CD14-positive monocyte (primary cell): ENCODE measurements around the gene R3HDM2. TPM values are rescaled to one million over a fixed set of nuclear protein-coding genes. Genes with fewer than 3 reads are reported as not detected.

Experiments used
- DNase-seq, 3 donors: peaks; one replicate each; pipeline ENCODE4 v3.0.0-alpha.2; 2011 to 2022
- H2AFZ ChIP-seq: 2 replicates; pipeline ENCODE4 v1.6.0; 2012; ENCODE audit warnings: mild to moderate bottlenecking, low read depth, low read length, inconsistent platforms; ENCODE audit not compliant: insufficient read depth, poor library complexity, severe bottlenecking
- H3K27ac ChIP-seq, 2 donors: 1 replicate in 1 of 2; 2 replicates in 1 of 2; pipeline ENCODE4 v1.5.1; 2012 to 2013; ENCODE audit warnings: low read length in 2 of 2, control low read depth in 1 of 2, inconsistent platforms in 1 of 2, low read depth in 1 of 2, mild to moderate bottlenecking in 1 of 2
- H3K27me3 ChIP-seq, 2 donors: one replicate each; pipeline versions ENCODE4 v1.6.0 to v1.6.1; 2011 to 2013; ENCODE audit warnings: low read length in 2 of 2; ENCODE audit not compliant: control insufficient read depth in 2 of 2, insufficient read depth in 2 of 2
- H3K36me3 ChIP-seq, 2 donors: replicated peaks in 1 of 2; 1 replicate in 1 of 2; 2 replicates in 1 of 2; pipeline versions ENCODE4 v1.5.1 to v1.6.1; 2012 to 2013; ENCODE audit warnings: low read length in 2 of 2, control low read depth in 1 of 2, inconsistent platforms in 1 of 2, mild to moderate bottlenecking in 1 of 2; ENCODE audit not compliant: insufficient read depth in 2 of 2, control insufficient read depth in 1 of 2
- H3K4me1 ChIP-seq, 2 donors: 1 replicate in 1 of 2; 2 replicates in 1 of 2; pipeline versions ENCODE4 v1.5.1 to v1.6.1; 2012 to 2013; ENCODE audit warnings: low read length in 2 of 2, control low read depth in 1 of 2, inconsistent platforms in 1 of 2, mild to moderate bottlenecking in 1 of 2, moderate library complexity in 1 of 2; ENCODE audit not compliant: insufficient read depth in 2 of 2, control insufficient read depth in 1 of 2
- H3K4me2 ChIP-seq: replicated peaks from 2 replicates; pipeline ENCODE3; 2012; ENCODE audit warnings: low read length, moderate library complexity, mild to moderate bottlenecking; ENCODE audit not compliant: poor library complexity, severe bottlenecking; ENCODE audit errors: extremely low read depth
- H3K4me3 ChIP-seq, 3 experiments: fragments of 200-600 bp in 1 of 3; sonication (generic) in 1 of 3; replicated peaks in 1 of 3; 1 replicate in 2 of 3; 2 replicates in 1 of 3; pipeline ENCODE4 v1.5.1; 2011 to 2013; ENCODE audit warnings: low read length in 3 of 3, mild to moderate bottlenecking in 3 of 3, control low read depth in 2 of 3, low read depth in 2 of 3, inconsistent platforms in 1 of 3, moderate library complexity in 1 of 3
- H3K79me2 ChIP-seq: 2 replicates; pipeline ENCODE4 v1.6.0; 2012; ENCODE audit warnings: mild to moderate bottlenecking, control low read depth, inconsistent platforms, low read length, moderate library complexity; ENCODE audit not compliant: insufficient read depth
- H3K9ac ChIP-seq: 2 replicates; pipeline ENCODE4 v1.6.0; 2017; ENCODE audit warnings: low read length, mild to moderate bottlenecking; ENCODE audit not compliant: insufficient read depth, poor library complexity, severe bottlenecking
- H3K9me3 ChIP-seq, 2 donors: replicated peaks in 1 of 2; 1 replicate in 1 of 2; 2 replicates in 1 of 2; pipeline versions ENCODE4 v1.5.1 to v1.6.1; 2012 to 2013; ENCODE audit warnings: low read length in 2 of 2, control low read depth in 1 of 2; ENCODE audit not compliant: control insufficient read depth in 1 of 2, insufficient read depth in 1 of 2
- H4K20me1 ChIP-seq: 2 replicates; pipeline ENCODE4 v1.6.0; 2012; ENCODE audit warnings: mild to moderate bottlenecking, low read length, control low read depth, moderate library complexity; ENCODE audit not compliant: insufficient read depth
- H3K27ac Mint-ChIP-seq, 7 donors: one replicate each; pipeline ENCODE4 v1.8.0; 2020; ENCODE audit warnings: mild to moderate bottlenecking in 7 of 7, mixed read lengths in 7 of 7, moderate library complexity in 6 of 7, inconsistent platforms in 2 of 7
- H3K27me3 Mint-ChIP-seq, 3 donors: one replicate each; pipeline ENCODE4 v1.8.0; 2021 to 2022; ENCODE audit warnings: low read depth in 3 of 3, mild to moderate bottlenecking in 3 of 3, mixed read lengths in 3 of 3, moderate library complexity in 3 of 3, inconsistent platforms in 1 of 3
- H3K36me3 Mint-ChIP-seq, 2 donors: one replicate each; pipeline ENCODE4 v1.8.0; 2020; ENCODE audit warnings: mixed read lengths in 2 of 2, inconsistent platforms in 1 of 2, mild to moderate bottlenecking in 1 of 2
- H3K4me1 Mint-ChIP-seq: one replicate; pipeline ENCODE4 v1.8.0; 2020; ENCODE audit warnings: mild to moderate bottlenecking, mixed read lengths
- H3K4me3 Mint-ChIP-seq, 2 donors: one replicate each; pipeline ENCODE4 v1.8.0; 2020; ENCODE audit warnings: mild to moderate bottlenecking in 2 of 2, mixed read lengths in 2 of 2, moderate library complexity in 1 of 2
- H3K9me3 Mint-ChIP-seq, 7 donors: one replicate each; pipeline ENCODE4 v1.8.0; 2020 to 2022; ENCODE audit warnings: mixed read lengths in 7 of 7, mild to moderate bottlenecking in 6 of 7, moderate library complexity in 6 of 7, inconsistent platforms in 2 of 7
- WGBS: methylation state at CpG from one replicate; pipeline ENCODE4 v1.1.5; 2013; ENCODE audit warnings: missing lambda C conversion rate; ENCODE audit not compliant: insufficient coverage; 5-methylcytosine and 5-hydroxymethylcytosine counted together
- intact Hi-C, 2 donors: fragments of 100-400 bp; cut with micrococcal nuclease; formaldehyde crosslinking; loops; one replicate each; pipeline versions ENCODE4 v1.15.0 to v1.15.1; 2023
- polyA plus RNA-seq, 3 donors: library from polyadenylated mRNA; depleted of rRNA in 1 of 3; unstranded in 2 of 3; stranded (reverse) in 1 of 3; fragments of 300-500 nt in 2 of 3; fragments of >200 nt in 1 of 3; fragmentation: Illumina TruSeq in 2 of 3; gene quantifications; 1 replicate in 2 of 3; 2 replicates in 1 of 3; pipeline ENCODE4 v1.2.3, GENCODE V29; 2012 to 2021
- TF ChIP-seq, protein P1 (sequence below): fragments of 200-600 bp; IDR thresholded peaks from one replicate; pipeline ENCODE4 v1.8.0; 2022; ENCODE audit warnings: antibody characterized with exemption, mild to moderate bottlenecking

Gene R3HDM2
- polyA plus RNA-seq, 3 donors = 4.2 to 69.4 (median 7.3) TPM

DNA sequence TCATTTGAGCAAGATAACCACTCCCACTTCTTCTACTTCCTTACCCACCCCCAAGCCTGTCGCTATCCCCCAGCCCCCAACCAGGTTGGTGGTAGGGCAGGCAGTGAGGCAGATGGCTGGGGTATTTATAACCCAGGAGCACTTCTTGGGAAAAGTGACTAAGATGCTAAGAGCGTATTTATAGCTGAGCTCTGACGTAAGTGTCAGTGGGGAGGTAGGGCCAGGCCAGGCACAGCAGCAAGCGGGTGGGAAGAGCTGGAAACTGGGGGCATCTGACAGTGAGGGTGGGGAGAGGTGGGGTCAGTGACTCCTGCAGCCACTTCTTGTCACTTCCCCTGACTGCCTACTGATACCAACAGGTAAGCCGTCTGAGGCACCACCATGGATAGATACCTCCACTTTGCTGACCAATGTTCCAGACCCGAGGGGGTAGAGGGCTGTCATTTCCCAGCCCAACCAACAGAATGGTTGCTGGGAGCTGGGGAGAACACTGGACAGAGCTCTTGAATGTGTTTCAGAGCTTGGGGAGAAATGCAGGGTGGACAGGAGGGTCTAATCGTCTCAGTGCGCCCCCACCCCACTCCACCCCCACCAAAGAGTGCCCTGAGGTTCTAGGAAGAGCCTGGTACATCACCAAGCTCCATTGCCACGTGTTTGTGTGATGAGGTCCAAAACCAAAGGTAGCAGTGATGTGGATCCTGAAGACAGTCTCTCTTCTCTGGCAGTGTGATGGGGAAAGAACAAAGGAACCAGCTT is 21.5 kb upstream of the R3HDM2 start:
- H3K9me3 ChIP-seq = no peaks in the 10 kb centered on the region
- peaks cover 0 to 2% (median 0%) of the 10 kb centered on the region in 7 donors for H3K9me3 Mint-ChIP-seq
- no peaks in the 10 kb centered on the region for H3K36me3 ChIP-seq
- intact Hi-C loops = loop anchor here (5.0 to 10.0 kb wide), 3 partner anchors 145 to 190 kb away; no protein-coding TSS in a partner anchor
- H3K79me2 ChIP-seq = no peaks in the 10 kb centered on the region
- H3K36me3 Mint-ChIP-seq = no peaks in the 10 kb centered on the region
- H3K4me3 Mint-ChIP-seq = no peak overlapping the region
- no peak overlapping the region for H3K4me2 ChIP-seq
- H3K27me3 ChIP-seq = no peaks in the 10 kb centered on the region
- H4K20me1 ChIP-seq = no peaks in the 10 kb centered on the region
- no peak overlapping the region for H3K27ac ChIP-seq
- WGBS = 86% methylated on average over 3 of the region's 9 CpGs
- H3K4me3 ChIP-seq = no peak overlapping the region
- no peak for DNase-seq
- H3K27ac Mint-ChIP-seq = peak overlapping the region in 2 of 7 donors; percentile 36 to 45
- peaks cover 4 to 9% of the 10 kb centered on the region in 2 donors for H3K4me1 ChIP-seq
- peaks cover 15% of the 10 kb centered on the region for H3K4me1 Mint-ChIP-seq
- TF ChIP-seq, protein P1, sequence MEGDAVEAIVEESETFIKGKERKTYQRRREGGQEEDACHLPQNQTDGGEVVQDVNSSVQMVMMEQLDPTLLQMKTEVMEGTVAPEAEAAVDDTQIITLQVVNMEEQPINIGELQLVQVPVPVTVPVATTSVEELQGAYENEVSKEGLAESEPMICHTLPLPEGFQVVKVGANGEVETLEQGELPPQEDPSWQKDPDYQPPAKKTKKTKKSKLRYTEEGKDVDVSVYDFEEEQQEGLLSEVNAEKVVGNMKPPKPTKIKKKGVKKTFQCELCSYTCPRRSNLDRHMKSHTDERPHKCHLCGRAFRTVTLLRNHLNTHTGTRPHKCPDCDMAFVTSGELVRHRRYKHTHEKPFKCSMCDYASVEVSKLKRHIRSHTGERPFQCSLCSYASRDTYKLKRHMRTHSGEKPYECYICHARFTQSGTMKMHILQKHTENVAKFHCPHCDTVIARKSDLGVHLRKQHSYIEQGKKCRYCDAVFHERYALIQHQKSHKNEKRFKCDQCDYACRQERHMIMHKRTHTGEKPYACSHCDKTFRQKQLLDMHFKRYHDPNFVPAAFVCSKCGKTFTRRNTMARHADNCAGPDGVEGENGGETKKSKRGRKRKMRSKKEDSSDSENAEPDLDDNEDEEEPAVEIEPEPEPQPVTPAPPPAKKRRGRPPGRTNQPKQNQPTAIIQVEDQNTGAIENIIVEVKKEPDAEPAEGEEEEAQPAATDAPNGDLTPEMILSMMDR = no peak
- H3K9ac ChIP-seq = no peak overlapping the region
- peak overlapping the region; percentile 23 for H2AFZ ChIP-seq
- H3K27me3 Mint-ChIP-seq = peaks cover 6 to 13% (median 7%) of the 10 kb centered on the region in 3 donors

DNA sequence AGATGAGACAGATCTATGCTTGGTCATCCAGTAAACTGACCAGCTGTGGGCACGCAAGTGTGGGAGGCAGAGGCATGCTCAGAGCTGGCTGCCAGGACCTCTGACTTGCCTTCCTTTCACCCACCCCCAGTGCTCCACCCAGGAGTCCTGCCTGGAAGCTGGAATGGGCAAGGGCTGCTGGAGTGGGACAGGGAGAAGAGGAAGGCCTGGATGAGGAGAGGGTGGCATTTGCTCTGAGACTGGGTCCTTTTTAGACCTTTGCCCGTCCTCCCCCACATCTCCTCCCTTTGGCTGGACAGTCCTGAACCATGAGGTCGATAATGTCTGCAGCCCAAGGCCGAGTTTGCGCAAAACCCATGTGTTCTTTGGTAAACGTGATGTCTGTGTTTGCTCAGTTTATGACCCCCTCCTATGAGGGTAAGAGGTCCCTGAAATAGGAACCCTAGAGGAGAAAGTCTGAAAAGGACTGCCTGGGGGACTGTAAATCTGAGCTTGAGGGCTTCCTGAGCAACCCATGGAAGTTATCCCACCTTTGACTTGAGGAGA is 20.5 kb upstream of the R3HDM2 start:
- Mint-ChIP-seq H3K36me3 (no peaks in the 10 kb centered on the region), H3K27ac (peak overlapping the region in 1 of 7 donors; percentile 58), H3K27me3 (peaks cover 6 to 12% (median 7%) of the 10 kb centered on the region in 3 donors), H3K4me1 (peaks cover 13% of the 10 kb centered on the region), H3K4me3 (no peak overlapping the region), H3K9me3 (peaks cover 0 to 2% (median 0%) of the 10 kb centered on the region in 7 donors)
- Histone ChIP-seq H3K4me1 (peaks cover 4 to 9% of the 10 kb centered on the region in 2 donors), H3K27ac (no peak overlapping the region), H2AFZ (no peak overlapping the region), H3K9ac (no peak overlapping the region), H3K4me2 (no peak overlapping the region), H3K9me3 (no peaks in the 10 kb centered on the region), H3K36me3 (no peaks in the 10 kb centered on the region), H3K4me3 (no peak overlapping the region), H3K79me2 (no peaks in the 10 kb centered on the region), H3K27me3 (no peaks in the 10 kb centered on the region), H4K20me1 (no peaks in the 10 kb centered on the region)
- intact Hi-C loops = loop anchor here (5.0 to 10.0 kb wide), 3 partner anchors 144 to 189 kb away; no protein-coding TSS in a partner anchor
- DNase-seq = no peak
- WGBS = 67% methylated on average over 1 of the region's 6 CpGs
- TF ChIP-seq, protein P1 = no peak
